Stimulated activated CD4-positive, alpha-beta T cell treated with anti-CD3 and anti-CD28 coated beads, Interleukin-1b, Interleukin-23, amount 100 ng/mL, for 48 hours (primary cell): ENCODE measurements around the gene METTL5.
"Not testable (repeated sequence)": the region's sequence is repeated elsewhere in the genome, so short reads cannot be mapped to it uniquely, and the experiment has no call there.

ENCODE experiments used
- DNase-seq: peaks from one replicate; pipeline ENCODE4 v3.0.0-alpha.2; 2020

Gene METTL5

GRCh38 chr2:169824373-169825333, at the start of gene METTL5:
Gene METTL5, minus strand, starts transcription at chr2:169824905. Its CDS starts 308 bp downstream, at chr2:169824597.
- DNase-seq: peak; percentile 78

GRCh38 chr2:169871994-169872393, 47.3 kb upstream of the METTL5 start:
- DNase-seq: no peak

- DNase-seq: not testable (repeated sequence)
These were observed 46.7 kb upstream of the METTL5 start for GRCh38 chr2:169871369-169871768.

GRCh38 chr2:169868951-169869350, 44.2 kb upstream of the METTL5 start:
- DNase-seq: no peak

GRCh38 chr2:169867579-169867978, 42.9 kb upstream of the METTL5 start:
- no peak for DNase-seq

GRCh38 chr2:169866230-169866629, 41.5 kb upstream of the METTL5 start:
- not testable (repeated sequence) for DNase-seq

GRCh38 chr2:169865492-169865891, 40.8 kb upstream of the METTL5 start:
- DNase-seq: no peak

- no peak for DNase-seq
These were observed 38.1 kb upstream of the METTL5 start for GRCh38 chr2:169862816-169863215.

- DNase-seq: no peak
These were observed 35.4 kb upstream of the METTL5 start for GRCh38 chr2:169860149-169860548.

- DNase-seq: no peak
These were observed 34.7 kb upstream of the METTL5 start for GRCh38 chr2:169859423-169859822.

GRCh38 chr2:169855281-169856258, 30.9 kb upstream of the METTL5 start:
- DNase-seq: not testable (repeated sequence)

GRCh38 chr2:169853041-169853668, 28.4 kb upstream of the METTL5 start:
- DNase-seq: no peak

- DNase-seq: no peak
These were observed 25.0 kb upstream of the METTL5 start for GRCh38 chr2:169849710-169850109.

- not testable (repeated sequence) for DNase-seq
These were observed 24.4 kb upstream of the METTL5 start for GRCh38 chr2:169848959-169849693.

- DNase-seq: no peak
These were observed 20.3 kb upstream of the METTL5 start for GRCh38 chr2:169845016-169845415.

GRCh38 chr2:169841625-169842024, 16.9 kb upstream of the METTL5 start:
- DNase-seq: not testable (repeated sequence)

GRCh38 chr2:169840747-169841142, 16.0 kb upstream of the METTL5 start:
- no peak for DNase-seq

GRCh38 chr2:169839954-169840746, 15.4 kb upstream of the METTL5 start:
- DNase-seq: no peak

GRCh38 chr2:169838743-169839489, 14.2 kb upstream of the METTL5 start:
- no peak for DNase-seq

- no peak for DNase-seq
These were observed 9.7 kb upstream of the METTL5 start for GRCh38 chr2:169834401-169834800.
